Activated CD4-positive, alpha-beta memory T cell treated with anti-CD3 and anti-CD28 coated beads for 36 hours (primary cell): ENCODE results near the gene CROT. TPM values are rescaled to one million over a fixed set of nuclear protein-coding genes. Genes with fewer than 3 reads are reported as not detected.
A peak's percentile ranks its signal among the peaks of the same experiment; 100 is the strongest.

Source experiments
- CTCF ChIA-PET: fragments of 350-600 bp; sonication (Branson Sonifier 250); formaldehyde crosslinking; loops from one replicate; lab custom pipeline; 2021; ENCODE audit warnings: antibody characterized with exemption, inconsistent platforms; lab: Charles Lee
- POLR2A ChIA-PET: fragments of 350-600 bp; sonication (Branson Sonifier 250); formaldehyde crosslinking; loops from one replicate; lab custom pipeline; 2021; ENCODE audit warnings: antibody characterized with exemption; lab: Charles Lee
- DNase-seq: peaks from one replicate; pipeline ENCODE4 v3.0.0-alpha.2; 2020
- H3K27ac Mint-ChIP-seq: one replicate; pipeline ENCODE4 v1.8.0; 2021; ENCODE audit warnings: mixed read lengths
- H3K27me3 Mint-ChIP-seq: one replicate; pipeline ENCODE4 v1.8.0; 2021; ENCODE audit warnings: mixed read lengths
- H3K36me3 Mint-ChIP-seq: one replicate; pipeline ENCODE4 v1.8.0; 2021; ENCODE audit warnings: mixed read lengths
- H3K4me1 Mint-ChIP-seq: one replicate; pipeline ENCODE4 v1.8.0; 2021; ENCODE audit warnings: low read depth, mixed read lengths
- H3K4me3 Mint-ChIP-seq: one replicate; pipeline ENCODE4 v1.8.0; 2021; ENCODE audit warnings: mild to moderate bottlenecking, mixed read lengths
- H3K9me3 Mint-ChIP-seq: one replicate; pipeline ENCODE4 v1.8.0; 2021; ENCODE audit warnings: mixed read lengths
- intact Hi-C: fragments of 100-400 bp; cut with micrococcal nuclease; formaldehyde crosslinking; loops from one replicate; pipeline ENCODE4 v1.15.1; 2023
- total RNA-seq, 2 experiments: library from RNA; stranded (reverse); gene quantifications; one replicate each; pipeline ENCODE4 v1.2.3, GENCODE V29; 2021

The CROT gene
- total RNA-seq, 2 experiments from 2014 or later: 8.5 to 9.6 TPM

DNA sequence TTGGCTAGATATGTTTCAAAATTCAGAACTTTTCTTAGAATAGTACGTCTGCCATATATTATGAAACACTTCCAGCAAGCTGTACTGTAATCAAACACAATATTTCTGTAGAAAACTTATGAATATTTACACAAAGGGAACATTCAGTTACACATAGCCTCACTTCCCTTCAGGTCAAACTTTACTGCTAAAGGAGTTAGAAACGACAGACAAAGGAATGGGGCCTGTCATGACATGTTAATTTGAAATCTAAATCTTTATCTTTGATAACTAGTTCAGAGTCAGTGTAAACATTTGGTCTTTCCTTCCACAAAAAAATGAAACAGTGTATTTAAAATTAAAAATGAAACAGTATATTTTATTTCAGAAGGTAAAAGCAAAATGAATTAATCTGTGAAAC, 1.0 kb upstream of the CROT start:
- intact Hi-C loops: loop anchor here (2.0 to 10.0 kb wide), 5 partner anchors 32 to 870 kb away; partner anchors contain the start of genes DBF4, RUNDC3B and SLC25A40
- H3K4me3 Mint-ChIP-seq: peak overlapping the region; percentile 99
- ChIA-PET CTCF (no interaction called here), POLR2A (interaction anchor here (1.4 kb wide), 1 partner anchor 192 kb away, joined by 6 read pairs; the partner anchor contains the start of gene DMTF1)
- no peak for DNase-seq
- H3K9me3 Mint-ChIP-seq: no peaks in the 10 kb centered on the region
- peaks cover 28% of the 10 kb centered on the region for H3K4me1 Mint-ChIP-seq
- H3K27ac Mint-ChIP-seq: peak overlapping the region; percentile 95
- H3K36me3 Mint-ChIP-seq: peaks cover 20% of the 10 kb centered on the region
- H3K27me3 Mint-ChIP-seq: no peaks in the 10 kb centered on the region

DNA sequence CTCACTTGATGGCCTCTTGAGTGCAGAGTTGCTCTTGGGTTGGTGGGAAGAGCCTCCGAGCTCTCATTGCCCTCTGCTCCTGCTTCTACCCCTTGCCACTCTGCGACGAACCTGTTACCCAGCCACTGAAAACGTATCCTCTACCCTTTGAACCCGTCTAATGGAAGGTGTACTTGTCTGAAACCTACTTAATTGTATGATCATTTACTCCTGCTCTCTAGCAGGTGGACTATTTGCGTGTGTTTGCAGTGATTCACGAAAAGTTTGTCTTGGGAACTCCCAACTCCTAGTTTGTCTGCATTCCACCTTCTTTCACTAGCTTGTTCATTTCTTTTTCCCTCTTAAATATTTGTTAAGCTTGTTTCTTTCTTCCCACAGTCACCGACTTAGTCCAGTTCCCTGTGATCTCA, 503 bp downstream of the CROT start:
- no peak for DNase-seq
- Mint-ChIP-seq H3K27ac (peak overlapping the region; percentile 95), H3K4me1 (peaks cover 28% of the 10 kb centered on the region), H3K27me3 (no peaks in the 10 kb centered on the region), H3K36me3 (peaks cover 27% of the 10 kb centered on the region), H3K4me3 (peak overlapping the region; percentile 99), H3K9me3 (no peaks in the 10 kb centered on the region)
- intact Hi-C loops: loop anchor here (1.0 to 10.0 kb wide), 9 partner anchors 23 to 869 kb away; partner anchors contain the start of genes ADAM22, DBF4, RUNDC3B and SLC25A40
- ChIA-PET CTCF (interaction anchor here (0.6 to 2.1 kb wide), 3 partner anchors 34 to 251 kb away, joined by 3 to 16 read pairs (median 3); no protein-coding TSS in a partner anchor), POLR2A (interaction anchor here (1.0 to 1.3 kb wide), 3 partner anchors 10 to 126 kb away, joined by 3 read pairs; partner anchors contain the start of gene TMEM243)

DNA sequence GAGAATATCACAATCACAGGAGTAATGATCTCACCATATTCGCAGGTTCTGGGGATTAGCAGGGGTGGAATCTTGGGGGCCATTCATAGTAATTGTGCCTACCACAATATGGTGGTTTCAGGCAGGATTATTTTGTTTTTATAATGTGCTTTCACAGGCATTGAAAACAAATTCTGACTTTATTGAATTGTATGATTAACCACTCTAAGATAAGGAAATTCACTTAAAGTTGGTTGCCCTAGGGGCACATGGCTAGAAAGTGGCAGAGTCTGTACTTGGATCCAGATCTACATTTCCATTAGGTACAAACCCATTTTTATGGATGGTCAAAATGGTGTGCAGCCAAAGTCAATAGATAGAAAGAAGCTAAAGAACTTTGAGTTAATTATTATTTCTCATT, 1.7 kb downstream of the CROT start:
- Mint-ChIP-seq H3K36me3 (peaks cover 22% of the 10 kb centered on the region), H3K27ac (no peak overlapping the region), H3K4me3 (no peak overlapping the region), H3K4me1 (peaks cover 22% of the 10 kb centered on the region), H3K9me3 (no peaks in the 10 kb centered on the region), H3K27me3 (no peaks in the 10 kb centered on the region)
- DNase-seq: no peak
- POLR2A ChIA-PET: interaction anchor here (0.7 kb wide), 1 partner anchor 847 kb away, joined by 3 read pairs; no protein-coding TSS in a partner anchor
- intact Hi-C loops: loop anchor here (10.0 kb wide), 3 partner anchors 278 to 868 kb away; partner anchors contain the start of gene RUNDC3B
- CTCF ChIA-PET: no interaction called here

DNA sequence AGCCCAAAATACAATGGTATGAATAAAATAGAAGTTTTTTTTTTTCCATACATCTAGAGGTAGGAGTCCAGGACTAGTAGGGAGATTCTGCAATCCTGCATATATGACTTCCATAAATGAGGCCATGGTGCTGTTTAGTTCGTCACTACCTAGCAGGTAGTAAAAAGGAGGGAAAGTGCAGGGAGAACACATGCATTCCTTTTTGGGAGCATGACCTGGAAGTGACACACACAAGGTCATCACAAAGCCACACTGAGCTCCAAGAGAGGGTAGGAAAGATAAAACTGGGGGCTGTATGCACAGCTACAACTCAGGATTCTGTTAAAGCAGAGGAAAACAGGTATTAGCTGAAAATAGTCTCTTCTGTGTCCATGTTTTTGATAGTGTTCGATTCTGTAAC, 2.2 kb downstream of the CROT start:
- Mint-ChIP-seq H3K4me3 (no peak overlapping the region), H3K9me3 (no peaks in the 10 kb centered on the region), H3K27me3 (no peaks in the 10 kb centered on the region), H3K4me1 (peaks cover 17% of the 10 kb centered on the region), H3K36me3 (peaks cover 21% of the 10 kb centered on the region), H3K27ac (no peak overlapping the region)
- DNase-seq: no peak
- intact Hi-C loops: loop anchor here (10.0 kb wide), 3 partner anchors 277 to 867 kb away; partner anchors contain the start of gene RUNDC3B
- CTCF ChIA-PET: no interaction called here
- POLR2A ChIA-PET: interaction anchor here (0.7 kb wide), 1 partner anchor 847 kb away, joined by 3 read pairs; no protein-coding TSS in a partner anchor

DNA sequence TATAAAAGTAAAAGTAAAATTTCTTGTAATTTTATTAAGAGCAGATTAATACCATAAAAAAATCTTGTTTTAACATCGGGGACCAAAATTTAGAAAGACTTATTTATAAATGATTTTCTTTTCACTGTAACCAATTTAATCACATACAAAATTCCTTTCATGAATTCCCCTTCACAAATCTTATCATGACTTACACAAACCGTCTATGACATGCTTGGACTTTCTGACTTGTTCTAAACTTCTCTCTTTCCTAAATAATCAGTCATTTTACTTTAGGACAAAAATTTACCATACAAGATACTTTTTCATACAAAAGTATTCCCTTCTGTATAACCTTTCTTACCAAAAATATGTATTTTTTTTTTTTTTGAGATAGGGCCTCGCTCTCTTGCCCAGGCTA, 9.3 kb downstream of the CROT start:
- peaks cover 2% of the 10 kb centered on the region for H3K4me1 Mint-ChIP-seq
- DNase-seq: no peak
- CTCF ChIA-PET: no interaction called here
- no peak overlapping the region for H3K4me3 Mint-ChIP-seq
- H3K9me3 Mint-ChIP-seq: peaks cover 20% of the 10 kb centered on the region
- H3K27me3 Mint-ChIP-seq: no peaks in the 10 kb centered on the region
- peaks cover 41% of the 10 kb centered on the region for H3K36me3 Mint-ChIP-seq
- intact Hi-C loops: loop anchor here (1.0 kb wide), 1 partner anchor 15 kb away; no protein-coding TSS in a partner anchor
- POLR2A ChIA-PET: no interaction called here
- no peak overlapping the region for H3K27ac Mint-ChIP-seq

DNA sequence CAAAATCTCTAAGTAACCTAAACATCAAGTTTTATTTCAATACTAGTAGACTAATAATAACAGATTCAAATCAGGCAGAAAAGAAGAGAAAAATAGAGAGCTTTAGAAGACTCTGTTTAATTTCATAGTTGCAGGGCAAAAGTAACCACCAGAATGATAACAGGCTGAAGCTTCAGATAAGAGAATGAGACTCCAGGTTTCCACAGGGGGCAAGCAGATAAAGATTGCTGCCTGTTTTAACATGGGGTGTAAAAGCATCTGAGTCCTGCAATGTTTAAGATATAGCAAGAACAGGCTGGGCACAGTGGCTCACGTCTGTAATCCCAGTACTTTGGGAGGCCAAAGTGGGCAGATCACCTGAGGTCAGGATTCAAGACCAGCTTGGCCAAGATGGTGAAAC, 11.0 kb downstream of the CROT start:
- Mint-ChIP-seq H3K36me3 (peaks cover 32% of the 10 kb centered on the region), H3K4me1 (peaks cover 2% of the 10 kb centered on the region), H3K9me3 (peaks cover 20% of the 10 kb centered on the region), H3K27me3 (no peaks in the 10 kb centered on the region), H3K4me3 (no peak overlapping the region), H3K27ac (no peak overlapping the region)
- ChIA-PET CTCF (no interaction called here), POLR2A (no interaction called here)
- intact Hi-C loops: no loop called here
- DNase-seq: no peak

DNA sequence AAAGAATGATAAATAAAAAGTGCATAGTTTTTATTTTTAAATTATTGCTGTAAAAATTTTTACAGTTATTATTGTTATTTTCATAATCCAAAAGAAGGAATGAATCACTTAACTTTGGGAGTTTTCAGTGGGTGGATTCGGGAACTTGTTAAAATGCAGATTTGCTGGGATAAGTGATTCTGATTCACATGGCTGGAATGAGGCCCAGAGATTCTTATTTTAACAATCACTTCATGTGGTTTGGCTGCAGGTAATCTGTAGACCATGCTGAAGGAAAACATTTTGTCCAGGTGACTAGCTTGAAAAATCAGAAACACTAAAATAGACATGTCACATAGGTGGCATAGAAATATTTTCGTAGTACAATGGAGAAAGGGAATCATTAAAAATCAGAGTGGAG, 13.9 kb downstream of the CROT start:
- H3K27me3 Mint-ChIP-seq: no peaks in the 10 kb centered on the region
- peaks cover 11% of the 10 kb centered on the region for H3K9me3 Mint-ChIP-seq
- intact Hi-C loops: no loop called here

DNA sequence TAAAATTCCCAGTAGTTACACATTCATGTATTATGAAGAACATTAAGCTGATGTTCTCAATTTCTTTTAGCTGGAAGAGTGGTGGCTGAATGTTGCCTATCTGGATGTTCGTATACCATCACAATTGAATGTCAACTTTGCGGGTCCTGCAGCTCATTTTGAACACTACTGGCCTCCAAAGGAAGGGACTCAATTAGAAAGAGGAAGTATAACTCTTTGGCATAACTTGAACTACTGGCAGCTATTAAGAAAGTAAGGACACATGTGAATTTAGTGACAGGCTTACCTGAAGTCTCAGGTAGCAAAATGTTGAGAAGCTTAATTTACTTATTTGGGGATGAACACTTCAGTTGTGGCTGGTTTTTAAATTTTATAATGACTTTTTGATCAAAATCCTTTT, 15.9 kb downstream of the CROT start:
- intact Hi-C loops: no loop called here
- no peaks in the 10 kb centered on the region for H3K27me3 Mint-ChIP-seq
- H3K27ac Mint-ChIP-seq: no peak overlapping the region
- no peaks in the 10 kb centered on the region for H3K4me1 Mint-ChIP-seq
- no peak overlapping the region for H3K4me3 Mint-ChIP-seq
- H3K36me3 Mint-ChIP-seq: peaks cover 4% of the 10 kb centered on the region
- no peaks in the 10 kb centered on the region for H3K9me3 Mint-ChIP-seq
- POLR2A ChIA-PET: no interaction called here
- DNase-seq: no peak
- CTCF ChIA-PET: no interaction called here

More for the DNA sequence above, 13.9 kb downstream of the CROT start:
- H3K36me3 Mint-ChIP-seq: peaks cover 20% of the 10 kb centered on the region
- CTCF ChIA-PET: no interaction called here
- POLR2A ChIA-PET: no interaction called here
- DNase-seq: no peak
- H3K4me1 Mint-ChIP-seq: peaks cover 2% of the 10 kb centered on the region
- no peak overlapping the region for H3K4me3 Mint-ChIP-seq
- no peak overlapping the region for H3K27ac Mint-ChIP-seq

DNA sequence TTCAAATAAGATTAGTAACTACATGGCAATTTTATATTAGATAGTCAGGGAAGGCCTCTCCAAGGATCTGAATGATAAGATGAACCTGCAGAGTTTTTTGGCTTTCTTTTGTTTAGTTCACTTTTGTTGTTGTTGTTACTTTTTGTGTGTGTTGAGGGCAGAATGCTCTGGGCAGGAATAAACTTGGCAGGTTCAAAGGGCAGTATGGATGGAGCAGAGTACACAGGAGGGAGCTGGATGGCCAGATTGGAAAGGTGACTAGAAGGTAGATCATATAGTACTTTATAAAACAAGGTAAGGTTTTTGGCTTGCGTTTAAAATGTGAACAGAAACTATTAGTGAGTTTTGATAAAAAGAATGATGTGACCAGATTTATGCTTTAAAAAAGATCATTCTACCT, 17.9 kb downstream of the CROT start:
- CTCF ChIA-PET: interaction anchor here (1.2 kb wide), 1 partner anchor 99 kb away, joined by 5 read pairs; no protein-coding TSS in a partner anchor
- Mint-ChIP-seq H3K27me3 (no peaks in the 10 kb centered on the region), H3K4me3 (no peak overlapping the region), H3K9me3 (no peaks in the 10 kb centered on the region), H3K36me3 (no peaks in the 10 kb centered on the region), H3K27ac (no peak overlapping the region), H3K4me1 (no peaks in the 10 kb centered on the region)
- intact Hi-C loops: no loop called here
- DNase-seq: no peak
- POLR2A ChIA-PET: no interaction called here

DNA sequence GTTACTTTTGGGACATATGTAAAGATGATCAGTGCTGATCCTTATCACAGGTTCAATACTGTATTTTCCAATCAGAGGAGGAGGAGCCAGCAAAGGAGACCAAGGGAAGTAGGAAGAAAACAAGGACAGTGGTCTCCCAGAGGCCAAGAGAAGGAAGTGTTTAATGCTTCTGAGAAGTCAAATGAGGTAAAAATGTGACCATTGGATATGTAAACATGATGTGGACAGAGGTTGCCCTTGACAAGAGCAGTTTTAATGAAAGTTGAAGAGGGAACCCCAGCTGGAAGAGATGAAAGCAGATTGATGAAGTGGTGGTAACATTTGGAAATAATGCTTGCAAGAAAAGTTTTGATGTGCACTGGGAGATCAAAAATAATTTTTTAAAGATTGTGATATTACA, 18.8 kb downstream of the CROT start:
- Mint-ChIP-seq H3K4me3 (no peak overlapping the region), H3K9me3 (no peaks in the 10 kb centered on the region), H3K4me1 (peaks cover 4% of the 10 kb centered on the region), H3K27ac (no peak overlapping the region), H3K36me3 (no peaks in the 10 kb centered on the region), H3K27me3 (no peaks in the 10 kb centered on the region)
- intact Hi-C loops: no loop called here
- ChIA-PET CTCF (interaction anchor here (1.2 kb wide), 1 partner anchor 98 kb away, joined by 5 read pairs; no protein-coding TSS in a partner anchor), POLR2A (no interaction called here)
- no peak for DNase-seq

DNA sequence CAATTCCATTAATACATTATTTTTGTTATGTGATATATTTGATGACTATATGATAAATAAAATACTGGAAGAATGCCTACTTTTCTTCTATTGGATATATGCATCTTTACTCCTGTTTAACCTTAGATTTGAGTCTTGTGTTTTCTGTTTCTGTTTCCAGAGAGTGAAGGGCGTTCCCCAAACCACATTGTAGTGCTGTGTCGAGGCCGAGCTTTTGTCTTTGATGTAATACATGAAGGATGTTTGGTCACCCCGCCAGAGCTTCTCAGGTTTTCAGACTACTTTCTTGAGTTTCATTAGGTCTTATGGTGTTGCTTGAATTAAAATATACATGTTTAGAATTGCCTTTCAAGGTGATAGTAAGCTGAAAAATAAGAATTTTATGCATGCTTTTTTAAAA, 23.8 kb downstream of the CROT start:
- DNase-seq: peak; percentile 37
- no peak overlapping the region for H3K27ac Mint-ChIP-seq
- H3K9me3 Mint-ChIP-seq: no peaks in the 10 kb centered on the region
- H3K36me3 Mint-ChIP-seq: peaks cover 11% of the 10 kb centered on the region
- H3K4me1 Mint-ChIP-seq: peaks cover 5% of the 10 kb centered on the region
- ChIA-PET CTCF (interaction anchor here (0.9 kb wide), 1 partner anchor 48 kb away, joined by 3 read pairs; no protein-coding TSS in a partner anchor), POLR2A (no interaction called here)
- no peak overlapping the region for H3K4me3 Mint-ChIP-seq
- H3K27me3 Mint-ChIP-seq: no peaks in the 10 kb centered on the region
- intact Hi-C loops: loop anchor here (1.0 kb wide), 2 partner anchors 15 to 24 kb away; partner anchors contain the start of gene CROT

DNA sequence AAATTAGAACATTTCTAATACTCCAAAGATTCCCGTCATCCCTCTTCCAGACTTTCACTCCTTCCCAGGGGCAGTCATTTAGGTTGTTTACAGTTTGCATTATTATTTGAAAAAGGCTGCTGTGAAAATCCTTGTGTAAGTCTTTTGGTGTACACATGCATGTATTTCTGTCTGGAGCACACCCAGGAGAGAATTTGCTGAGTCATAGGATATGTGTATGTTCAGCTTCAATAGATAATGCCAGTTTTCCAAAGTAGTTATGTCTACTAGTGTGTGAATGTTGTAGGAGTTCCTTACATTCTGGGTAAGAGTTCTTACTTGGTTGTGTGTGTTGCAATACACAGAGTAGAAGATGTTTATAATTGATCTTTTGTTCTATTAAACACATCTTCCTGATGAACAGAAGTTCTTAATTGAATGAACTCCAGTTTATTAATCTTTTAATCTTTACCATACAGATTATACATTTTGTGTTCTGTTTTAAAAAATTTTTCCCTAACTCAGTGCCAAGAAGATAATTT, 25.3 kb downstream of the CROT start:
- CTCF ChIA-PET: no interaction called here
- POLR2A ChIA-PET: no interaction called here
- no peak overlapping the region for H3K4me3 Mint-ChIP-seq

More for the DNA sequence above, 25.3 kb downstream of the CROT start:
- Mint-ChIP-seq H3K4me1 (peaks cover 5% of the 10 kb centered on the region), H3K9me3 (no peaks in the 10 kb centered on the region), H3K27ac (no peak overlapping the region), H3K27me3 (no peaks in the 10 kb centered on the region), H3K36me3 (peaks cover 11% of the 10 kb centered on the region)
- intact Hi-C loops: no loop called here
- no peak for DNase-seq
